ENCODE data around the gene GBA3.

GRCh38 chr4:22668301-22668700 is 24.4 kb upstream of the GBA3 start:
- TF ChIP-seq, protein P1, sequence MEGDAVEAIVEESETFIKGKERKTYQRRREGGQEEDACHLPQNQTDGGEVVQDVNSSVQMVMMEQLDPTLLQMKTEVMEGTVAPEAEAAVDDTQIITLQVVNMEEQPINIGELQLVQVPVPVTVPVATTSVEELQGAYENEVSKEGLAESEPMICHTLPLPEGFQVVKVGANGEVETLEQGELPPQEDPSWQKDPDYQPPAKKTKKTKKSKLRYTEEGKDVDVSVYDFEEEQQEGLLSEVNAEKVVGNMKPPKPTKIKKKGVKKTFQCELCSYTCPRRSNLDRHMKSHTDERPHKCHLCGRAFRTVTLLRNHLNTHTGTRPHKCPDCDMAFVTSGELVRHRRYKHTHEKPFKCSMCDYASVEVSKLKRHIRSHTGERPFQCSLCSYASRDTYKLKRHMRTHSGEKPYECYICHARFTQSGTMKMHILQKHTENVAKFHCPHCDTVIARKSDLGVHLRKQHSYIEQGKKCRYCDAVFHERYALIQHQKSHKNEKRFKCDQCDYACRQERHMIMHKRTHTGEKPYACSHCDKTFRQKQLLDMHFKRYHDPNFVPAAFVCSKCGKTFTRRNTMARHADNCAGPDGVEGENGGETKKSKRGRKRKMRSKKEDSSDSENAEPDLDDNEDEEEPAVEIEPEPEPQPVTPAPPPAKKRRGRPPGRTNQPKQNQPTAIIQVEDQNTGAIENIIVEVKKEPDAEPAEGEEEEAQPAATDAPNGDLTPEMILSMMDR (IDR thresholded peaks at IDR 0.05) = no peak
- TF ChIP-seq POLR2A (IDR thresholded peaks at IDR 0.05) (no peak), EP300 (IDR thresholded peaks at IDR 0.05) (no peak), POLR2AphosphoS5 (IDR thresholded peaks at IDR 0.05) (no peak)
